ENCODE measurements around the gene TREML2.

DNA sequence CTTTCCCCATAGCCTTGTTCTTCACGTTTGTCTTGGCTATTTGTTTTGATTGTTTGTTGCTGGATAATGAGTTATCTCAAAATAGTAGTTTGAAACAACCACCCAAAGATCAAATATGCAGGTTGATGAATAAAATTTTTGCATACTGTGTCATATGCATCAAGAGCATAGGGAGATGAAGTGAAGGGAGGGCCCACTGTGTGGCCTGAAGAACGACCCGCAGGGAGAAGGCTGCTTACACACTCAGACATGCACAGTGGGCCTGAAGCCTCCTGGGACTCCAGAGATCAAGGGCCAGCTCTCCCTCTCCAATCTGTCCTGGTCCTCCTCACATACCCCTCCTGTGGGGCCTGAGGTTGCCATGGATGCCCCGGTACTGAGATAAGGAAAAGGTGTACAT lies 21.8 kb downstream of the TREML2 start:
- no peak for TF ChIP-seq EP300 (IDR thresholded peaks at IDR 0.05; ENCODE audit: borderline replicate concordance)
- TF ChIP-seq, protein P1, sequence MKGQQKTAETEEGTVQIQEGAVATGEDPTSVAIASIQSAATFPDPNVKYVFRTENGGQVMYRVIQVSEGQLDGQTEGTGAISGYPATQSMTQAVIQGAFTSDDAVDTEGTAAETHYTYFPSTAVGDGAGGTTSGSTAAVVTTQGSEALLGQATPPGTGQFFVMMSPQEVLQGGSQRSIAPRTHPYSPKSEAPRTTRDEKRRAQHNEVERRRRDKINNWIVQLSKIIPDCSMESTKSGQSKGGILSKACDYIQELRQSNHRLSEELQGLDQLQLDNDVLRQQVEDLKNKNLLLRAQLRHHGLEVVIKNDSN (IDR thresholded peaks at IDR 0.05) = no peak
- no peak for TF ChIP-seq RAD21 (IDR thresholded peaks at IDR 0.05; ENCODE audit: low read depth)
- TF ChIP-seq, protein P2, sequence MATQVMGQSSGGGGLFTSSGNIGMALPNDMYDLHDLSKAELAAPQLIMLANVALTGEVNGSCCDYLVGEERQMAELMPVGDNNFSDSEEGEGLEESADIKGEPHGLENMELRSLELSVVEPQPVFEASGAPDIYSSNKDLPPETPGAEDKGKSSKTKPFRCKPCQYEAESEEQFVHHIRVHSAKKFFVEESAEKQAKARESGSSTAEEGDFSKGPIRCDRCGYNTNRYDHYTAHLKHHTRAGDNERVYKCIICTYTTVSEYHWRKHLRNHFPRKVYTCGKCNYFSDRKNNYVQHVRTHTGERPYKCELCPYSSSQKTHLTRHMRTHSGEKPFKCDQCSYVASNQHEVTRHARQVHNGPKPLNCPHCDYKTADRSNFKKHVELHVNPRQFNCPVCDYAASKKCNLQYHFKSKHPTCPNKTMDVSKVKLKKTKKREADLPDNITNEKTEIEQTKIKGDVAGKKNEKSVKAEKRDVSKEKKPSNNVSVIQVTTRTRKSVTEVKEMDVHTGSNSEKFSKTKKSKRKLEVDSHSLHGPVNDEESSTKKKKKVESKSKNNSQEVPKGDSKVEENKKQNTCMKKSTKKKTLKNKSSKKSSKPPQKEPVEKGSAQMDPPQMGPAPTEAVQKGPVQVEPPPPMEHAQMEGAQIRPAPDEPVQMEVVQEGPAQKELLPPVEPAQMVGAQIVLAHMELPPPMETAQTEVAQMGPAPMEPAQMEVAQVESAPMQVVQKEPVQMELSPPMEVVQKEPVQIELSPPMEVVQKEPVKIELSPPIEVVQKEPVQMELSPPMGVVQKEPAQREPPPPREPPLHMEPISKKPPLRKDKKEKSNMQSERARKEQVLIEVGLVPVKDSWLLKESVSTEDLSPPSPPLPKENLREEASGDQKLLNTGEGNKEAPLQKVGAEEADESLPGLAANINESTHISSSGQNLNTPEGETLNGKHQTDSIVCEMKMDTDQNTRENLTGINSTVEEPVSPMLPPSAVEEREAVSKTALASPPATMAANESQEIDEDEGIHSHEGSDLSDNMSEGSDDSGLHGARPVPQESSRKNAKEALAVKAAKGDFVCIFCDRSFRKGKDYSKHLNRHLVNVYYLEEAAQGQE (IDR thresholded peaks at IDR 0.05; ENCODE audit: low read depth) = no peak
- no peak for TF ChIP-seq TAF1 (IDR thresholded peaks at IDR 0.05; ENCODE audit: low read depth)
- TF ChIP-seq, protein P3, sequence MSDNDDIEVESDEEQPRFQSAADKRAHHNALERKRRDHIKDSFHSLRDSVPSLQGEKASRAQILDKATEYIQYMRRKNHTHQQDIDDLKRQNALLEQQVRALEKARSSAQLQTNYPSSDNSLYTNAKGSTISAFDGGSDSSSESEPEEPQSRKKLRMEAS (IDR thresholded peaks at IDR 0.05) = no peak
- TF ChIP-seq CEBPB (IDR thresholded peaks at IDR 0.05) = no peak
- TF ChIP-seq YY1 (IDR thresholded peaks at IDR 0.05; ENCODE audit: low read depth) = no peak
- TF ChIP-seq TCF12 (IDR thresholded peaks at IDR 0.05; ENCODE audit: low read depth) = no peak
- no peak for TF ChIP-seq FOXM1 (IDR thresholded peaks at IDR 0.05; ENCODE audit: borderline replicate concordance, low read depth)
- no peak for TF ChIP-seq TEAD4 (IDR thresholded peaks at IDR 0.05)
- no peak for TF ChIP-seq CREB1 (IDR thresholded peaks at IDR 0.05; ENCODE audit: low read depth)
- TF ChIP-seq EGR1 (IDR thresholded peaks at IDR 0.05) = no peak
- TF ChIP-seq NFIC (IDR thresholded peaks at IDR 0.05) = no peak

Data from Ishikawa (cell line).